Keratinocyte (primary cell): ENCODE data around the gene TRIM47.

ENCODE experiments used
- CTCF ChIP-seq, 3 experiments: IDR thresholded peaks in 1 of 3; conservative IDR thresholded peaks in 1 of 3; optimal IDR thresholded peaks in 1 of 3; 2 replicates in 2 of 3; 3 replicates in 1 of 3; pipeline versions ENCODE3 to v1.5.1; 2011; ENCODE audit warnings: low read length in 3 of 3, mild to moderate bottlenecking in 3 of 3, moderate library complexity in 2 of 3, control low read depth in 1 of 3, inconsistent platforms in 1 of 3; ENCODE audit not compliant: insufficient read depth in 2 of 3; ENCODE audit errors: extremely low read depth in 1 of 3
- EZH2 ChIP-seq: IDR thresholded peaks from one replicate; pipeline ENCODE4 v1.6.1; 2012; ENCODE audit warnings: inconsistent platforms, mild to moderate bottlenecking, low read length, moderate library complexity

DNA sequence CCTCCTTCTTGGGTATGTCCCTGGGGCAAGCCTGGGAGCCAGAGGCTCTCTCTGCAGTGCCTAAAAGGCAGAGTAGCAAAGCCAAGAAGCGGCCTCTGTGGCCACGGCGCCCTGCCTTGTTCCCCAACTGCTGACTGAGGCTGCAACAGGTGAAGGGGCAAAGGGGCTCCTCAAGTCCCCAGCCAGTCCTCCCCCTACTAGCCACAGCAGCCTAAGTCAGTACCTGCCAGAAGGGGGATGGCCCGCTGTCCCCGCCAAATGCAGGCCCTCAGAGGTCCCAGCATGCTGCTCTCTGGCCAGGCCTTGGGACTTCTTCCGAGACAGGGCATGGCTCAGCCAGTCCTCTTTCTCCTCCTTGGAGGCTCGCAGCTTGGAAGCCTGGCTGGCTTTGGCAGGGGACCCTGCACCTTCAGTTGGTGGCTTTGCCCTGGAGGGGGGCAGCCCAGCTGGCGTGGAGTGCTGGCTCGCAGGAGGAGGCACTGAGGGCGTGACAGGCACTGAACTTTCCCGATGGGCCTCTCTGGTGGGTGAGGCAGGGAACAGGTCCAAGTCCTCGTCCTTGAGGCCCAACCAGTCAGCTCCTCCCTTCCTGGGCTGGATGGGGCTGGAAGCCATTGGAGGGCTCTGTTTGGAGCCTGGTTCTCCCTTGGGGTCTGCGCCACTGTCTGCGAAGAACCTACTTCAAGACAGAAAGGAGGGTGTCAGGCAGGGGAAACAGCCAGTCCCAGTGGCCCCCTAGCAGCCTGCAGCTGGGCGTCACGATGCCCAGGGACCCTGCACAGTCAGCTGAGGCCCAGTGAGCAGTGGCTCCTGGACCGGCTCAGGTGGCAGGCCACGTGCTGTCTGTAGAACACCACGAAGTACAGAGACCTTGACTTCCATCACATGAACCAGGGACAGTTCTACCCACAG lies 44.8 kb upstream of the TRIM47 start:
- no peak for TF ChIP-seq CTCF (optimal IDR thresholded peaks at IDR 0.05 in 1 of 3, IDR thresholded peaks at IDR 0.05 in 1 of 3, conservative IDR thresholded peaks at IDR 0.05 in 1 of 3; ENCODE audit: extremely low read depth in 1 of 3, insufficient read depth in 2 of 3, low read length in 3 of 3)
- no peak for TF ChIP-seq EZH2
